ENCODE results near the gene ALDH1A2.

DNA sequence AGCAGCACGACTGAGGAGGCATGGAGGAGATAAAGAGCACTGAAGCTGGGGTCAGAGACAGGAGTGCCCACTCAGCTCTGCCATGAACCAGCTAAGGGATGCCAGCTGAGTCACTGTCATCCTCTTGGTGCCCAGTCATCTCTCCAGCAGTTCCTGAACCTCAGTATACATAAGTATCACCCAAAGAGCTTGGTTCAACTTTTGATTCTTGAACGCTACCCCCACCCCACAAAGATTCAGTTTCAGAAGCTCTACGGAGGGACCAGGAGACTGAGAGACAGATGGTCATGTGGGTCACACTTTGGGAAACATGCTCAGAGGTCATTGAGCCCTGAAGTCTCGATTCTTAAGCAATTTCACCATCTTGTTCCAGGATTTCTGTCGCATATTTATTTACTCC is 108.4 kb downstream of the ALDH1A2 start:
- TF ChIP-seq, protein P1, sequence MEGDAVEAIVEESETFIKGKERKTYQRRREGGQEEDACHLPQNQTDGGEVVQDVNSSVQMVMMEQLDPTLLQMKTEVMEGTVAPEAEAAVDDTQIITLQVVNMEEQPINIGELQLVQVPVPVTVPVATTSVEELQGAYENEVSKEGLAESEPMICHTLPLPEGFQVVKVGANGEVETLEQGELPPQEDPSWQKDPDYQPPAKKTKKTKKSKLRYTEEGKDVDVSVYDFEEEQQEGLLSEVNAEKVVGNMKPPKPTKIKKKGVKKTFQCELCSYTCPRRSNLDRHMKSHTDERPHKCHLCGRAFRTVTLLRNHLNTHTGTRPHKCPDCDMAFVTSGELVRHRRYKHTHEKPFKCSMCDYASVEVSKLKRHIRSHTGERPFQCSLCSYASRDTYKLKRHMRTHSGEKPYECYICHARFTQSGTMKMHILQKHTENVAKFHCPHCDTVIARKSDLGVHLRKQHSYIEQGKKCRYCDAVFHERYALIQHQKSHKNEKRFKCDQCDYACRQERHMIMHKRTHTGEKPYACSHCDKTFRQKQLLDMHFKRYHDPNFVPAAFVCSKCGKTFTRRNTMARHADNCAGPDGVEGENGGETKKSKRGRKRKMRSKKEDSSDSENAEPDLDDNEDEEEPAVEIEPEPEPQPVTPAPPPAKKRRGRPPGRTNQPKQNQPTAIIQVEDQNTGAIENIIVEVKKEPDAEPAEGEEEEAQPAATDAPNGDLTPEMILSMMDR (conservative IDR thresholded peaks at IDR 0.05): no peak
- TF ChIP-seq EZH2 (IDR thresholded peaks at IDR 0.05; ENCODE audit: low read depth): no peak
